Renal cortex interstitium (tissue), 11 donors: ENCODE measurements around the gene PRKD1. TPM values are rescaled to one million over a fixed set of nuclear protein-coding genes. Genes with fewer than 3 reads are reported as not detected.
A peak's percentile ranks its signal among the peaks of the same experiment; 100 is the strongest.

Experiments used
- DNase-seq, 11 donors: peaks; one replicate each; pipeline ENCODE4 v3.0.0-alpha.2; 2013; ENCODE audit warnings: low read depth in 9 of 11, low spot score in 4 of 11; ENCODE audit errors: extremely low read depth in 1 of 11
- polyA plus RNA-seq, 3 donors: library from polyadenylated mRNA; unstranded; fragments of 120-200 nt; gene quantifications; one replicate each; pipeline ENCODE4 v1.2.1, GENCODE V29; 2013; ENCODE audit not compliant: insufficient read length in 3 of 3

Gene PRKD1
- polyA plus RNA-seq, 3 donors: 30.7 to 33.0 (median 31.3) TPM

DNA sequence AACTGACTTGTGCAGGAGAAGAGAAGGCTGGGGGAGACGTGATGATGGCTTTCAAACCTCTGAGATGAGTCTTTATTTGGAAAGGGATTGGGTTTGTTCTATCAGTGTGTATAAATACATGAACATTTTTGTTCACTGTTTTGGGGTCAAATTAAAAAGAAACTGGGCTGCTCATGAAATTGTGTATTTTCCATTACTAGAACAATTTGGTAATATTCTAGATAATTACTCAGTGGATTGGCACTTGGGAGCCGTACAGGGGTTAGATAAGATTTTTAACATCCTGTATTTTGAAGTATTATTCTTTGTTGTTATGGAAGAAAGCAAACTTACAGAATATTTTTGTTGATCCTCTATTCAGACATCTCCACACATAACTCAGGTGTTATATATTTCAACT, 340.6 kb downstream of the PRKD1 start:
- no peak for DNase-seq

DNA sequence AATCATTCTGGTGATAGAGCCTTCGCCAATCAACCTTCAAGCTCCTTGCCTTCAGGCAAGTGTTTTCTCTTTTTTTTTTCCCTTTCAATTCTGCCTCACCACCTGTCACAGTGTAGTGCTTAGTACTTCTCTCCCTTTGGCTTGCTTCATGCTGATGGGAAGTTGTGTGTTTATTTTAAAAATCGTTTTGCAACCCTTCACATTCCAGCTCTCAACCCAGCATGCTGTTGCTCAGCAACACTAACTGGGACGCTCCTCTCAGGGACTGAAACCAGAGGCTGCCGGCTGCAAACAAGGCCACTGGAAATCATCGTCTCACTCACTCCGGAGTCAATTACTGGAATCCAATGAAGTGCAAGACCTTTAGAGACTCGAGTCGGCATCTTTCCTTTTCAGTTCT, 342.7 kb downstream of the PRKD1 start:
- peak; percentile 15 to 77 (median 44) for DNase-seq

DNA sequence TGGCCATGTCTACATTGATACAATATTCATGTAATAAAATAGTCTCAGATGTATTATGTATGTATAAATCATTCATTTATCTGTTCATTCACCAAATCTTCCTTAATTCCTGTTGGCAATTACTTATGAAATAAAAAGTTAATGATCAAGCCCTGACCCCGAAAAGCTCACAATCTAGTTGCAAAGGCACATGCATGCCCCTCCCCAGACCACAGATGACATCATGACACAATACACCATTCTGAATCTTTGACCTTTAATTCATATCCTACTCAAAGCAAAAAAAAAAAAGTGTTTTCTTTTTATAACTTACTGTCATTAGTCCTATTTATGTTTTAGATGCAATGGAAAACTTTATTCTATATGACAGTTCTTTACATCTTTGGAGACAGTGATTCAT, 346.9 kb downstream of the PRKD1 start:
- DNase-seq: no peak

DNA sequence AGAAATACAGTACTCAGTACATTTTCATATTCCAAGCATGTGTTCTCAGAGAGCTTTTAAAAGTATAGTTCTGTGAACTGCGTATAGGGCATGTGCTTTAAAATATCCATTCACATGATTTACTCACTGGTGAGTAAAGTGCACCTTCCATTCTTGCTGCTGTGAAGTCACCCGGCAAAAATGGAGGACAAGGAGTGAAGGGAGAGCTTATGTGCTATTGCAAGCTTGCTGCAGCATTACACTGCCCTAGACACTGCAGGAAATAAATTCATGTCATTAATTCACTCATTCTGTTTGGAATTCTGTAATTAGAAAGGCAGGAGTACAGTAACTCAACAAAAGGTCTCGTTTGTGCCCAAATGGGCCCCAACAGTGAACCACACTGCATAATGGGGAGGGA, 347.8 kb downstream of the PRKD1 start:
- DNase-seq: no peak

GRCh38 chr14:29576927-29577326, 350.7 kb downstream of the PRKD1 start:
- DNase-seq: no peak

GRCh38 chr14:29569194-29569593, 358.5 kb downstream of the PRKD1 start:
- DNase-seq: no peak

GRCh38 chr14:29566194-29566593, 361.5 kb downstream of the PRKD1 start:
- no peak for DNase-seq

GRCh38 chr14:29558516-29558915, 369.1 kb downstream of the PRKD1 start:
- DNase-seq: no peak

GRCh38 chr14:29554335-29554734, 373.3 kb downstream of the PRKD1 start:
- no peak for DNase-seq

GRCh38 chr14:29553427-29553826, 374.2 kb downstream of the PRKD1 start:
- no peak for DNase-seq

GRCh38 chr14:29548948-29549370, 378.7 kb downstream of the PRKD1 start:
- DNase-seq: peak; percentile 10 to 49 (median 25)

GRCh38 chr14:29545714-29546113, 381.9 kb downstream of the PRKD1 start:
- no peak for DNase-seq

GRCh38 chr14:29536886-29537511, 390.6 kb downstream of the PRKD1 start:
- DNase-seq: peak in 1 of 11 donors; percentile 7

DNA sequence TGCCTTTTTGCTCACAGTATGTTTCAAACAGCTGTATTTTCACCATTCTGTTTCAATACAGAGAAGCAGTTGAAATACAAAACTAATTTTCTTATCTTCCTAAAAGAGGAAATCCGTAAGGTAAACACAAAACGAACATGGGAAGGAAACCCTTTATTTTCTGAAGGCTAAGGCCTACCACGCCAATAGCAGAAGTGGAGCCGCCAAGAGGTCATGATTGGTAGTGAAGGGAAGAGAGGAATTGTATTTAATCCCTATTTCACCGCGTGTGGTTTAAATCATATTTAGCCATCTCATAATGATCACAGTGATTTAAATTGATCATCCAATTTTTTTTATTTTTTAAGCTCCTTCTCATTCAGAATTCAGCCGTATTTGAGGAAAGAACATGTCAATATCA, 398.2 kb downstream of the PRKD1 start:
- no peak for DNase-seq

GRCh38 chr14:29528889-29529288, 398.8 kb downstream of the PRKD1 start:
- DNase-seq: peak in 1 of 11 donors; percentile 11

DNA sequence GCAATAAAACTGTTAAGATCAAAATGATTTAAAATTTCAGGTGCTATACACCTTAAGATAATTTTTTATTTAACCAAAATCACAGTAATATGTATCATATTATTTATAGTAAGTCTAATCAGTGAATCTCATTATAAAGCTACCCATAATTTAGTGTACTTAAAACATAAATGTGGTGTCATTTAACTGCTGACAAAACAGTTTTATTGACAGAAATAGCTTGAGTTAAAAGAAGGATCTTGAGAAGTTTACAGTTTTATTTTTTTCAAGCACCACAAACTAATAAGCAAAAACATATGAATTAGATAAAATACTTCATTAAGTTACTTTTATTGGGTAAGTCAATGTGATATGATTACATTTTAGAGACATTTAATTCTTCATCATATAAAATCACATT, 400.4 kb downstream of the PRKD1 start:
- DNase-seq: no peak
